Upper lobe of left lung (tissue), 6 donors: Measurements from ENCODE around the gene SKA3. TPM values are rescaled to one million over a fixed set of nuclear protein-coding genes. Genes with fewer than 3 reads are reported as not detected.
"Not testable (repeated sequence)": the region's sequence is repeated elsewhere in the genome, so short reads cannot be mapped to it uniquely, and the experiment has no call there.

ENCODE experiments used
- ATAC-seq, 2 donors: fragments of 200-7000 bp; cut with Tn5 transposase; one replicate each; pipeline ENCODE4 v1.9.1; 2022; ENCODE audit warnings: mild to moderate bottlenecking in 2 of 2, moderate library complexity in 2 of 2; ENCODE audit not compliant: low FRiP score in 2 of 2
- DNase-seq, 2 donors: peaks; one replicate each; pipeline ENCODE4 v3.0.0-alpha.2; 2019 to 2020
- H3K27ac ChIP-seq, 4 donors: fragments of 200-600 bp; sonication (generic); one replicate each; pipeline ENCODE4 v1.5.1; 2016 to 2019
- H3K27me3 ChIP-seq, 4 donors: fragments of 200-600 bp; sonication (generic); one replicate each; pipeline ENCODE4 v1.5.1; 2017 to 2019
- H3K36me3 ChIP-seq, 4 donors: fragments of 200-600 bp; sonication (generic); one replicate each; pipeline ENCODE4 v1.5.1; 2016 to 2019
- H3K4me1 ChIP-seq, 4 donors: fragments of 200-600 bp; sonication (generic); one replicate each; pipeline ENCODE4 v1.5.1; 2018 to 2019
- H3K4me3 ChIP-seq, 4 donors: fragments of 200-600 bp; sonication (generic); one replicate each; pipeline ENCODE4 v1.5.1; 2017 to 2019; ENCODE audit warnings: mild to moderate bottlenecking in 2 of 4, moderate library complexity in 1 of 4
- H3K9me3 ChIP-seq, 4 donors: fragments of 200-600 bp; sonication (generic); one replicate each; pipeline ENCODE4 v1.5.1; 2018 to 2019
- EP300 ChIP-seq, 4 donors: sonication (generic); formaldehyde crosslinking; IDR thresholded peaks; one replicate each; pipeline ENCODE4 v1.5.1; 2017; ENCODE audit warnings: antibody characterized with exemption in 4 of 4, control low read depth in 2 of 4
- POLR2A ChIP-seq, 4 donors: fragments of 450-650 bp; IDR thresholded peaks; one replicate each; pipeline ENCODE4 v1.5.1; 2016 to 2017; ENCODE audit warnings: antibody characterized with exemption in 4 of 4, mild to moderate bottlenecking in 2 of 4
- POLR2AphosphoS5 ChIP-seq, 2 donors: sonication (generic); formaldehyde crosslinking; IDR thresholded peaks; one replicate each; pipeline ENCODE4 v1.5.1; 2017; ENCODE audit warnings: antibody characterized with exemption in 2 of 2
- WGBS, 2 donors: methylation state at CpG; one replicate each; pipeline ENCODE4 v1.1.5; 2017 to 2018; 5-methylcytosine and 5-hydroxymethylcytosine counted together
- total RNA-seq, 6 donors: library from RNA; depleted of rRNA in 4 of 6; stranded (reverse); fragments of >200 nt in 4 of 6; gene quantifications; one replicate each; pipeline versions ENCODE4 v1.1.0 to v1.2.1, GENCODE V29; 2016 to 2021
- TF ChIP-seq, protein P1 (sequence below), 6 experiments: fragments of 450-650 bp in 4 of 6; fragments of 200-600 bp in 2 of 6; sonication (generic) in 2 of 6; IDR thresholded peaks; one replicate each; pipeline ENCODE4 v1.5.1; 2016 to 2019; ENCODE audit warnings: antibody characterized with exemption in 6 of 6
- donor health status: DM: no; HTN: no; CAD: no; lungs with moderate emphysema.
- donor health status: DM: no; HTN: yes; CAD: no; lungs with severe emphysema.

Gene SKA3
- total RNA-seq, 6 donors from 2014 or later, result 1.0 to 3.0 (median 1.4) TPM; not detected in 1

DNA sequence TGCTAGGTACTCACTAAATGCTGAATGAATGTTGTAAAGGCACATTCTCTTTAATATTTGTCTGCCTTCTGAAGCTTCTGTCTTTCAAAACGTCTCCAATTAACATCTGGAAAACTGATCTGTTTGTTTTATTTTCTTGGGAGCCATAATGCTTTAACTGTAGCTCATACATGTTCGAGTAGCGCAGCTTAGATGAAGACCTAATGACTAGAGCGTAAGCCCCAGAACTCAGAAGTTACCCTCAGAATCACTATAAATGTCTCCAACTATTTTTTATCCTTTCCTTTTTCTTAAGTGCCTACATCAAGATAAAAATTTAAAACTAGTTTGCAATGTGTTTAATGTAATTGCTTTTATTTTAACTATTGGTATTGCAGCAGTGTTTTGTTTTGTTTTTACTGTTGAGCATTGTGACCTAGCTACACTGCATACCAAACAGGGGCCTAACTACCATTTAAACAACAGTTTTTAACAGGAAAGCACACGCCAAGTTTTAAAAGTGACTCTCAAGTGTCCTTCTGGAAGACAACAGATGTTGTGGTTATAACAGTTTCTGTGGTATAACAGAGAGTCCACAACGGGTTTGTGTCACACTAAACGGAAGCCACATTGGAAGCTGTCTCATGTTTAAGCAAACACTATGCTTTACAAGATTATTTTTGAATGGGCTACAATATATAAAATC lies 42.1 kb upstream of the SKA3 start:
- Histone ChIP-seq H3K27ac (no peak overlapping the region), H3K36me3 (no peaks in the 10 kb centered on the region), H3K9me3 (peaks cover 0 to 11% (median 4%) of the 10 kb centered on the region in 4 donors), H3K4me3 (no peak overlapping the region), H3K27me3 (no peaks in the 10 kb centered on the region), H3K4me1 (no peaks in the 10 kb centered on the region)
- WGBS, 2 donors, result 45 to 57% methylated on average over 7 of the region's 7 CpGs
- DNase-seq, result no peak
- TF ChIP-seq POLR2A (IDR thresholded peaks at IDR 0.05) (no peak), POLR2AphosphoS5 (IDR thresholded peaks at IDR 0.05) (no peak), EP300 (IDR thresholded peaks at IDR 0.05) (no peak)
- TF ChIP-seq, protein P1, sequence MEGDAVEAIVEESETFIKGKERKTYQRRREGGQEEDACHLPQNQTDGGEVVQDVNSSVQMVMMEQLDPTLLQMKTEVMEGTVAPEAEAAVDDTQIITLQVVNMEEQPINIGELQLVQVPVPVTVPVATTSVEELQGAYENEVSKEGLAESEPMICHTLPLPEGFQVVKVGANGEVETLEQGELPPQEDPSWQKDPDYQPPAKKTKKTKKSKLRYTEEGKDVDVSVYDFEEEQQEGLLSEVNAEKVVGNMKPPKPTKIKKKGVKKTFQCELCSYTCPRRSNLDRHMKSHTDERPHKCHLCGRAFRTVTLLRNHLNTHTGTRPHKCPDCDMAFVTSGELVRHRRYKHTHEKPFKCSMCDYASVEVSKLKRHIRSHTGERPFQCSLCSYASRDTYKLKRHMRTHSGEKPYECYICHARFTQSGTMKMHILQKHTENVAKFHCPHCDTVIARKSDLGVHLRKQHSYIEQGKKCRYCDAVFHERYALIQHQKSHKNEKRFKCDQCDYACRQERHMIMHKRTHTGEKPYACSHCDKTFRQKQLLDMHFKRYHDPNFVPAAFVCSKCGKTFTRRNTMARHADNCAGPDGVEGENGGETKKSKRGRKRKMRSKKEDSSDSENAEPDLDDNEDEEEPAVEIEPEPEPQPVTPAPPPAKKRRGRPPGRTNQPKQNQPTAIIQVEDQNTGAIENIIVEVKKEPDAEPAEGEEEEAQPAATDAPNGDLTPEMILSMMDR (IDR thresholded peaks at IDR 0.05), result no peak
- no peak for ATAC-seq

DNA sequence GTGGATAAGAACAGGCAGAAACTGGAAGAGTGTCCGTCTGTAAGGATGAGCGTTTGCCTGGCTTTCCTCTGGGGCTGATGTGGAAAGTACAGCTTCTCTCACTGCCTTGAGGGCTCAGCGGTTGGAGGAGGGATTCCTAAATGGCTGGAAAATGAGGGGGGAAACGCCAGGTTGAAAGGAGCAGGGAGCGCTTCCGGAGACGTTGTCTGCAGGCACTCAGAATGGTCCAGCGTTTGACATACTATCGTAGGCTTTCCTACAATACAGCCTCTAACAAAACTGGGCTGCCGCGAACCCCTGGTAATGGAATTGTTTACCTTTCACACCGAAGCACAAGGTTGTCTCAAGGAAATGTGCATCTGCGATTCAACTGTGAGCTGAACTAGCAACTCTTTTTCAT lies 40.0 kb upstream of the SKA3 start:
- TF ChIP-seq, protein P1 (IDR thresholded peaks at IDR 0.05), result no peak
- no peak for TF ChIP-seq EP300 (IDR thresholded peaks at IDR 0.05)
- TF ChIP-seq POLR2AphosphoS5 (IDR thresholded peaks at IDR 0.05), result no peak
- no peak for TF ChIP-seq POLR2A (IDR thresholded peaks at IDR 0.05)
- no peak for ATAC-seq
- Histone ChIP-seq H3K4me3 (no peak overlapping the region), H3K9me3 (peaks cover 0 to 10% (median under 1%) of the 10 kb centered on the region in 4 donors), H3K27ac (no peak overlapping the region), H3K36me3 (no peaks in the 10 kb centered on the region), H3K27me3 (no peaks in the 10 kb centered on the region), H3K4me1 (no peaks in the 10 kb centered on the region)
- no peak for DNase-seq
- WGBS, 2 donors, result 35 to 39% methylated on average over 13 of the region's 13 CpGs

DNA sequence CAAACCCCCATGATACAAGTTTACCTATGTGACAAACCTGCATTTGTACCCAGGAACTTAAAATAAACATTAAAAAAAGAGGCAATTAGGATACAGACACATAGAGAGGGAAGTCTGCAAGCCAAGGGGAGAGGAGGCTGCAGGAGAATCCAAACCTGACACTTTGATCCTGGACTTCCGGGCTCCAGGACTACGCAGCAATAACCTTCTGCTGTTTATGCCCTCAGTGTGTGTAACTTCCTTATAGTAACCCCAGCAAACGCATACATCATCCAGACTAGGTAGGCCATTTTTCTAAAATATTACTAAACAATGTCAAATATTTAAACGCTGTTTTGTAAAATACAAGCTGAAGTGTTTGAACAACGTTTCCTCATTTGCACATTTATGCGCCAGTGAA lies 39.1 kb upstream of the SKA3 start:
- H3K27me3 ChIP-seq, H3K4me3 ChIP-seq, ATAC-seq, H3K36me3 ChIP-seq, H3K9me3 ChIP-seq, H3K27ac ChIP-seq, H3K4me1 ChIP-seq, DNase-seq: not testable (repeated sequence)
- WGBS, 2 donors, result 60 to 75% methylated on average over 6 of the region's 6 CpGs

DNA sequence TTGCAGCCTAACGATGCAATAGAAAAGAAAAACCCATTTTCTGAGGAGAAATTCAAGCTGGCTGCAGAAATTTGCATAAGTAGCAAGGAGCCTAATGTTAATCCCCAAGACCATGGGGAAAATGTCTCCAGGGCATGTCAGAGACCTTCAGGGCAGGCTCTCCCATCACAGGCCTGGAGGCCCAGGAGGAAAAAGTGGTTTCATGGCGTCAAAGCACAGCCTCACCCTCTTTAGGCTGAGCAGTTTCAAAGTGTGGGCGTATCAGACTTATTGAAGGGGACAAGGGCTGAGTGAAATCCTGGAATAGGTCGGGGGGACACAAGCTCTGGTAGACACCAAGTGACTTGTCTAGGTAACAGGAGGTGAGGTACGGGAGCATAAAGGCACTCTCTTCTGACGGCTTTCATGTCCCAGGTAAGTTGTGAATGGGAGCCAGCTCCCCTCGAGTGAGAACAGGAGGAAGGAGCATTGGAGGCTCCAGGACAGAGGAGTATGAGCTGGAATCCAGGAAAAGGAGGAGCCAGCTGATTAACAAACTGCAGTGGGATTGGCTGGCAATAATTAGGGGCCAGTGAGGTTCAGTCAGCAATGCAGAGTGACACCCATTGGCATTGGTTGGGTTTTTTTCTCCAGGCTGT lies 35.9 kb upstream of the SKA3 start:
- TF ChIP-seq EP300 (IDR thresholded peaks at IDR 0.05) (no peak), POLR2AphosphoS5 (IDR thresholded peaks at IDR 0.05) (no peak), POLR2A (IDR thresholded peaks at IDR 0.05) (no peak)
- TF ChIP-seq, protein P1 (IDR thresholded peaks at IDR 0.05), result no peak

DNA sequence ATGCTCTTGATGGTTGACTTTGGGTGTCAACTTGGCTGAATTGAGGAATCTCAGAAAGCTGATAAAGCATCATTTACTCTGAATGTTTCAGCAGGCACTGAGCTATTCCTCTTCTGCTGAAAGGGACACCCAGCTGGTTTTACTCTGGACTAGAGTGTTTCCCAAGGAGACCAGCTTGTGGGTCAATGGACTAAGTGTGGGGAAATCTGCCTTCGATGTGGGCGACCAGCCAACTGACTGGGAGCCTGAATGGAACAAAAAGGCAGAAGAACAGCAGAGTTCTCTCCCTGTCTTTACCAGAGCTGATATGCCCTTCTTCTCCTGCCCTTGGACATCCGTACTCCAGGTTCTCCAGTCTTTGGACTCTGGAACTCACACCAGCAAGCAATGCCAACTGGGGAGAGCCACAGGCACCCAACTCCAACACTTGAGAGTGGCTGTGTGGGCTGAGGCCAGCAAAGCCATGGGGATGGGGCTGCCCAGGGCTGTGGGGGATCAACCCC lies 32.4 kb upstream of the SKA3 start:
- H3K4me1 ChIP-seq, result no peaks in the 10 kb centered on the region
- ATAC-seq, result no peak
- H3K27ac ChIP-seq, result no peak overlapping the region
- TF ChIP-seq POLR2A (IDR thresholded peaks at IDR 0.05) (no peak), EP300 (IDR thresholded peaks at IDR 0.05) (no peak), POLR2AphosphoS5 (IDR thresholded peaks at IDR 0.05) (no peak)
- TF ChIP-seq, protein P1 (IDR thresholded peaks at IDR 0.05), result no peak
- H3K9me3 ChIP-seq, result peaks cover 0 to 8% (median 0%) of the 10 kb centered on the region in 4 donors
- no peaks in the 10 kb centered on the region for H3K36me3 ChIP-seq
- H3K4me3 ChIP-seq, result no peak overlapping the region
- H3K27me3 ChIP-seq, result no peaks in the 10 kb centered on the region
- DNase-seq, result no peak
- 82 to 87% methylated on average over 3 of the region's 3 CpGs for WGBS, 2 donors

More for the DNA sequence above, 35.9 kb upstream of the SKA3 start:
- DNase-seq, result no peak
- H3K27ac ChIP-seq, result no peak overlapping the region
- H3K9me3 ChIP-seq, result peaks cover 0 to 8% (median 0%) of the 10 kb centered on the region in 4 donors
- no peaks in the 10 kb centered on the region for H3K36me3 ChIP-seq
- 84 to 87% methylated on average over 7 of the region's 7 CpGs for WGBS, 2 donors
- no peaks in the 10 kb centered on the region for H3K4me1 ChIP-seq
- no peaks in the 10 kb centered on the region for H3K27me3 ChIP-seq
- ATAC-seq, result no peak
- no peak overlapping the region for H3K4me3 ChIP-seq
